ENCODE results near the gene PIAS1.

GRCh38 chr15:68188647-68189046, 134.5 kb downstream of the PIAS1 start:
- TF ChIP-seq EZH2 (optimal IDR thresholded peaks at IDR 0.05; ENCODE audit: low read depth, low read length) (no peak), CTCF (IDR thresholded peaks at IDR 0.05; ENCODE audit: low read length) (no peak), EZH2phosphoT487 (IDR thresholded peaks at IDR 0.05; ENCODE audit: low read length) (no peak)
